Caco-2 (cell line): ENCODE results near the gene ENPP1. TPM values are rescaled to one million over a fixed set of nuclear protein-coding genes. Genes with fewer than 3 reads are reported as not detected.

Experiments used
- BruUV-seq: library from RNA; stranded (reverse); fragments of 400-500 nt; replicated peaks from 2 replicates; lab custom pipeline; 2021; lab: Mats Ljungman, UMichigan
- CTCF ChIA-PET: fragments of 300-600 bp; sonication (Branson Sonifier 250); formaldehyde crosslinking; loops from one replicate; lab custom pipeline; 2022; ENCODE audit warnings: antibody characterized with exemption; lab: Charles Lee
- POLR2A ChIA-PET: fragments of 300-600 bp; sonication (Branson Sonifier 250); formaldehyde crosslinking; loops from one replicate; lab custom pipeline; 2022; ENCODE audit warnings: antibody characterized with exemption; lab: Charles Lee
- DNase-seq, 2 experiments: peaks; one replicate each; pipeline versions ENCODE4 v3.0.0 to v3.0.0-alpha.2; 2020 to 2022
- H3K27me3 ChIP-seq: replicated peaks from 2 replicates; pipeline ENCODE4 v1.6.0; 2011; ENCODE audit warnings: low read length; ENCODE audit not compliant: control insufficient read depth, insufficient read depth
- H3K36me3 ChIP-seq: 2 replicates; pipeline ENCODE4 v1.5.1; 2011; ENCODE audit warnings: low read length; ENCODE audit not compliant: control insufficient read depth, insufficient read depth
- H3K4me1 ChIP-seq: fragments of 250-450 bp; sonication (Bioruptor Pico); 2 replicates; pipeline ENCODE4 v1.5.1; 2020; ENCODE audit warnings: mild to moderate bottlenecking
- H3K4me3 ChIP-seq: 2 replicates; pipeline ENCODE4 v1.5.1; 2011; ENCODE audit warnings: low read depth, mild to moderate bottlenecking, control low read depth, low read length
- H3K9me3 ChIP-seq: fragments of 250-450 bp; sonication (Bioruptor Pico); 2 replicates; pipeline ENCODE4 v1.5.1; 2020; ENCODE audit warnings: mild to moderate bottlenecking, moderate library complexity
- H3K27ac Mint-ChIP-seq: one replicate; pipeline ENCODE4 v1.8.0; 2022; ENCODE audit warnings: mixed read lengths; ENCODE audit not compliant: unreplicated experiment
- H3K27me3 Mint-ChIP-seq: one replicate; pipeline ENCODE4 v1.8.0; 2022; ENCODE audit warnings: mixed read lengths; ENCODE audit not compliant: insufficient read depth, unreplicated experiment
- H3K36me3 Mint-ChIP-seq: one replicate; pipeline ENCODE4 v1.8.0; 2022; ENCODE audit warnings: mild to moderate bottlenecking, mixed read lengths; ENCODE audit not compliant: insufficient read depth, unreplicated experiment
- H3K4me1 Mint-ChIP-seq: one replicate; pipeline ENCODE4 v1.8.0; 2022; ENCODE audit warnings: low read depth, mixed read lengths; ENCODE audit not compliant: unreplicated experiment
- H3K4me3 Mint-ChIP-seq: one replicate; pipeline ENCODE4 v1.8.0; 2022; ENCODE audit warnings: mild to moderate bottlenecking, moderate library complexity, mixed read lengths; ENCODE audit not compliant: unreplicated experiment
- H3K9me3 Mint-ChIP-seq: one replicate; pipeline ENCODE4 v1.8.0; 2022; ENCODE audit warnings: mixed read lengths; ENCODE audit not compliant: unreplicated experiment
- CTCF ChIP-seq, 2 experiments: fragments of 200-600 bp in 1 of 2; IDR thresholded peaks; 1 replicate in 1 of 2; 2 replicates in 1 of 2; pipeline versions ENCODE4 v1.5.1 to v1.8.0; 2011 to 2022; ENCODE audit warnings: antibody characterized with exemption in 1 of 2, control low read depth in 1 of 2, inconsistent platforms in 1 of 2, low read depth in 1 of 2, low read length in 1 of 2, mild to moderate bottlenecking in 1 of 2, moderate library complexity in 1 of 2; ENCODE audit not compliant: insufficient read depth in 1 of 2, severe bottlenecking in 1 of 2, unreplicated experiment in 1 of 2
- intact Hi-C: fragments of 100-400 bp; cut with micrococcal nuclease; formaldehyde crosslinking; loops from one replicate; pipeline ENCODE4 v1.10.0; 2022; ENCODE audit not compliant: unreplicated experiment
- total RNA-seq: library from RNA; stranded (reverse); gene quantifications from 2 replicates; pipeline ENCODE4 v1.2.3, GENCODE V29; 2022

Gene ENPP1
- total RNA-seq, 1 experiment from 2014 or later = 4.8 TPM

GRCh38 chr6:131909408-131910218 is 101.8 kb downstream of the ENPP1 start:
- H3K36me3 ChIP-seq = no peaks in the 10 kb centered on the region
- no peaks in the 10 kb centered on the region for H3K9me3 Mint-ChIP-seq
- H3K27me3 Mint-ChIP-seq = no peaks in the 10 kb centered on the region
- H3K9me3 ChIP-seq = no peaks in the 10 kb centered on the region
- peak; percentile 66 to 80 for DNase-seq
- no peaks in the 10 kb centered on the region for H3K4me1 ChIP-seq
- H3K4me1 Mint-ChIP-seq = peaks cover 7% of the 10 kb centered on the region
- no peak overlapping the region for H3K4me3 Mint-ChIP-seq
- H3K27me3 ChIP-seq = no peaks in the 10 kb centered on the region
- CTCF ChIA-PET = interaction anchor here (0.6 to 1.4 kb wide), 7 partner anchors 66 to 216 kb away, joined by 3 to 13 read pairs (median 3); no protein-coding TSS in a partner anchor
- no peak overlapping the region for H3K27ac Mint-ChIP-seq
- no peaks in the 10 kb centered on the region for H3K36me3 Mint-ChIP-seq
- H3K4me3 ChIP-seq = no peak overlapping the region
- TF ChIP-seq CTCF (IDR thresholded peaks at IDR 0.05; ENCODE audit: insufficient read depth in 1 of 2, low read depth in 1 of 2, low read length in 1 of 2, severe bottlenecking in 1 of 2, unreplicated experiment in 1 of 2) = peak; percentile 67 to 77
- BruUV-seq = no TSS peak
- intact Hi-C loops = loop anchor here (1.0 kb wide), 3 partner anchors 14 to 215 kb away; no protein-coding TSS in a partner anchor
- POLR2A ChIA-PET = interaction anchor here (0.6 kb wide), 1 partner anchor 685 kb away, joined by 8 read pairs; no protein-coding TSS in a partner anchor

DNA sequence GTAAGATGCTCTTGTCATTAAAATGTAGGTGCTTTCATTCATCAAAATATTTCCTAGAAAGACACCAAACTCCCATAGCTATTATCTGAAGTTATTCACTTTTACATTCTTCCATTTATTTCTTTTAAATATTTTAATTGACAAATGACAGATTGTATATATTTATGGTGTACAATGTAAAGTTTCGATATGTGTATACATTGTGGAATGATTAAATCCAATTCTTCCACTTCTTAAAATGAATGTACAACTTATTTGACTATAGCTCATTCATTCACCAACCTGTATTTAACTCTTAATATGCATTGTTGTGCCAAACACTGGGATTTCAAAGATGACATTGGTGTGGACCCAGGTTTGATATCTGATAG is 102.4 kb downstream of the ENPP1 start:
- Histone ChIP-seq H3K4me3 (no peak overlapping the region), H3K27me3 (no peaks in the 10 kb centered on the region), H3K4me1 (no peaks in the 10 kb centered on the region), H3K36me3 (no peaks in the 10 kb centered on the region), H3K9me3 (no peaks in the 10 kb centered on the region)
- no peaks in the 10 kb centered on the region for H3K27me3 Mint-ChIP-seq
- no peak overlapping the region for H3K4me3 Mint-ChIP-seq
- peaks cover 7% of the 10 kb centered on the region for H3K4me1 Mint-ChIP-seq
- no TSS peak for BruUV-seq
- H3K9me3 Mint-ChIP-seq = no peaks in the 10 kb centered on the region
- POLR2A ChIA-PET = interaction anchor here (0.6 kb wide), 2 partner anchors 42 to 685 kb away, joined by 3 to 8 read pairs; no protein-coding TSS in a partner anchor
- H3K36me3 Mint-ChIP-seq = no peaks in the 10 kb centered on the region
- TF ChIP-seq CTCF (IDR thresholded peaks at IDR 0.05; ENCODE audit: insufficient read depth in 1 of 2, low read depth in 1 of 2, low read length in 1 of 2, severe bottlenecking in 1 of 2, unreplicated experiment in 1 of 2) = no peak
- no peak overlapping the region for H3K27ac Mint-ChIP-seq
- intact Hi-C loops = loop anchor here (1.0 kb wide), 3 partner anchors 15 to 216 kb away; no protein-coding TSS in a partner anchor
- DNase-seq = no peak
- CTCF ChIA-PET = interaction anchor here (0.6 to 1.4 kb wide), 7 partner anchors 66 to 216 kb away, joined by 3 to 13 read pairs (median 3); no protein-coding TSS in a partner anchor

GRCh38 chr6:131910956-131911355 is 103.1 kb downstream of the ENPP1 start:
- H3K27me3 ChIP-seq = no peaks in the 10 kb centered on the region
- Mint-ChIP-seq H3K9me3 (no peaks in the 10 kb centered on the region), H3K4me3 (no peak overlapping the region), H3K27ac (no peak overlapping the region), H3K4me1 (peaks cover 7% of the 10 kb centered on the region), H3K27me3 (no peaks in the 10 kb centered on the region), H3K36me3 (no peaks in the 10 kb centered on the region)
- H3K36me3 ChIP-seq = no peaks in the 10 kb centered on the region
- POLR2A ChIA-PET = interaction anchor here (0.6 kb wide), 1 partner anchor 43 kb away, joined by 3 read pairs; no protein-coding TSS in a partner anchor
- H3K4me3 ChIP-seq = no peak overlapping the region
- intact Hi-C loops = loop anchor here (1.0 kb wide), 3 partner anchors 16 to 217 kb away; no protein-coding TSS in a partner anchor
- TF ChIP-seq CTCF (IDR thresholded peaks at IDR 0.05; ENCODE audit: insufficient read depth in 1 of 2, low read depth in 1 of 2, low read length in 1 of 2, severe bottlenecking in 1 of 2, unreplicated experiment in 1 of 2) = no peak
- CTCF ChIA-PET = interaction anchor here (1.4 kb wide), 1 partner anchor 128 kb away, joined by 13 read pairs; no protein-coding TSS in a partner anchor
- no TSS peak for BruUV-seq
- no peaks in the 10 kb centered on the region for H3K4me1 ChIP-seq
- DNase-seq = no peak
- no peaks in the 10 kb centered on the region for H3K9me3 ChIP-seq
